Thymus (tissue), 11 donors: ENCODE data around the gene CAPN2. TPM values are rescaled to one million over a fixed set of nuclear protein-coding genes. Genes with fewer than 3 reads are reported as not detected.

Experiments
- DNase-seq, 9 donors: peaks; one replicate each; pipeline ENCODE4 v3.0.0-alpha.2; 2013; ENCODE audit warnings: low spot score in 9 of 9, low read depth in 6 of 9, missing footprints in 1 of 9
- H3K27ac ChIP-seq, 2 donors: one replicate each; pipeline ENCODE4 v1.5.1; 2013; ENCODE audit warnings: control low read depth in 1 of 2, low read depth in 1 of 2, low read length in 1 of 2, mild to moderate bottlenecking in 1 of 2, moderate library complexity in 1 of 2
- H3K27me3 ChIP-seq, 2 donors: one replicate each; pipeline ENCODE4 v1.5.1; 2013; ENCODE audit warnings: low read length in 1 of 2; ENCODE audit not compliant: control insufficient read depth in 2 of 2, insufficient read depth in 1 of 2
- H3K36me3 ChIP-seq, 2 donors: one replicate each; pipeline ENCODE4 v1.5.1; 2013; ENCODE audit warnings: low read length in 1 of 2, mild to moderate bottlenecking in 1 of 2, moderate library complexity in 1 of 2; ENCODE audit not compliant: control insufficient read depth in 2 of 2, insufficient read depth in 2 of 2
- H3K4me1 ChIP-seq, 2 donors: one replicate each; pipeline ENCODE4 v1.5.1; 2013; ENCODE audit warnings: low read length in 2 of 2; ENCODE audit not compliant: control insufficient read depth in 2 of 2, insufficient read depth in 2 of 2
- H3K4me3 ChIP-seq, 2 donors: one replicate each; pipeline ENCODE4 v1.5.1; 2013; ENCODE audit warnings: low read length in 2 of 2, control low read depth in 1 of 2, mild to moderate bottlenecking in 1 of 2
- H3K9me3 ChIP-seq, 2 donors: one replicate each; pipeline ENCODE4 v1.5.1; 2013; ENCODE audit warnings: low read length in 1 of 2, mild to moderate bottlenecking in 1 of 2; ENCODE audit not compliant: control insufficient read depth in 2 of 2, insufficient read depth in 1 of 2
- WGBS: extraction: QIAGEN DNeasy Blood & Tissue Kit; methylation state at CpG from one replicate; pipeline ENCODE4 v1.1.7; 2013; 5-methylcytosine and 5-hydroxymethylcytosine counted together
- polyA plus RNA-seq: library from polyadenylated mRNA; stranded (reverse); fragments of 200-250 nt; gene quantifications from one replicate; pipeline ENCODE4 v1.2.3, GENCODE V29; 2013
- total RNA-seq: library from RNA; stranded (reverse); fragments of 120-200 nt; gene quantifications from one replicate; pipeline ENCODE4 v1.2.4, GENCODE V29; 2013
- donor health status: healthy.

CAPN2 gene
- total and polyA plus RNA-seq, 2 donors, result 30.1 to 60.5 TPM

GRCh38 chr1:223714421-223714724 lies 2.0 kb downstream of the CAPN2 start:
- H3K4me3 ChIP-seq, result no peak overlapping the region
- peaks cover 0 to 4% of the 10 kb centered on the region in 2 donors for H3K36me3 ChIP-seq
- H3K27ac ChIP-seq, result no peak overlapping the region
- no peak for DNase-seq
- H3K27me3 ChIP-seq, result peaks cover 3 to 56% of the 10 kb centered on the region in 2 donors
- peaks cover 5 to 37% of the 10 kb centered on the region in 2 donors for H3K4me1 ChIP-seq
- 71% methylated on average over 2 of the region's 2 CpGs for WGBS
- no peaks in the 10 kb centered on the region for H3K9me3 ChIP-seq

DNA sequence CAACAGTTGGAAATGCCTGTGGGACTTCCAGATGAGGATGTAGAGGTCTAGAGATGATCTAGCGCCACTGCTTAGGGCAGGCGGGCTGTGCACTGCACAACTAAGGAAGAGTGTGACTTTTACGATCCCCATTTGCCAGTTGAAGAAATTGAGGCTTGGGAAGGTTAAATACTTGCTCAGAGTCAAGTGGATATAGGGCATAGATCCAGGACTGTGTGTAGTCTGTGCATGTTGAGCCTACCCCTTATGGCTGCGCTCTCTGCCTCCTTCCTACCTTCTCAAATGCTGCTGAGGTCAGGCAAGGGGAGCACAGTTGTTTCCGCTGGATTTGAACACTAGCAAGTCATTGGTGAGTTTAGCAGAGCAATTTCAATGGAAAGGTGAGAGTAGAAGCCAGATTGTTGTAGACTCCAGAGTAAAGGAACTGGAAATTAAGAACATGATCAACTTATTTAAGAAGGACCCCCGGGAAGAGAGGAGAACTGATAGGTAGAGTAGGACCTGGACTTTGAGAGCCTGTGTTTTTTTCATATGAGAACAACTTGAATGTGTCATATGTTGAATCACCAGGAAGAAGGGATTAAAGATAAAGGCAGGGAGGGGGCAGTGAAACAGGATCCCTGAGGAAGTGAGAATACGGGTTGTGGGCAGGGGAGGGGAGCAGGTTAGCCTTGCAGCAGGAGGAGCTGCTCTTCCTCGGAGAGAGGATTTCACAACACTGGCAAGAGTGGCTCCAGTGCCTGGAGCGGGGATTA lies 2.7 kb downstream of the CAPN2 start:
- H3K4me1 ChIP-seq, result peaks cover 5 to 37% of the 10 kb centered on the region in 2 donors
- DNase-seq, result no peak

DNA sequence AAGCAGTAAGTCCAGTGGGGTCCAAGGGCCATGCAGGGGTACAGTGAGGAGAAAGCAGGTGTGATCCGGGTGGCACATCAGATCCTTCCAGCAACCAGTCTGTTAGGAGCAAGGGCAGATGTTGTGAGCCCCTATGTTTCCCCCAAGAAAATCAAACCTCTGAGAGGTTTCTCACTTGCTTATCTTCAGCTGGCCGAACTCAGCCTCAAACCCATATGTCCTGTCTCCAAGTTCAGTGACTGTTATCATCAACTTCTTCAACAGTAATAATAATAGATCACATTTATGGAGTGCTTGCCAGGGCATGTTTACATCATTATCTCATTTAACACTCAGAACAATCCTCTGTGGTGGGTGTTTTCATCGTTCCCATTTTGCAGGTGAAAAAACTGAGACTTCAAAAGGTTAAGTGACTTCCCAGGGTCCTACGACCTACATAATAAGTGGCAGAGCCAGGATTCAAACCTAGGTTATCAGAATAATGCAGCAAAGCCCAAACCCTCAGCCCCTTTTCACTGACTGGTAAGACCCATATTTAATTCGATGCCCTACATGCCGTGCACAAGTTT lies 3.3 kb downstream of the CAPN2 start:
- H3K27me3 ChIP-seq, result peaks cover 3 to 50% of the 10 kb centered on the region in 2 donors
- peaks cover 5 to 37% of the 10 kb centered on the region in 2 donors for H3K4me1 ChIP-seq
- H3K36me3 ChIP-seq, result peaks cover 0 to 4% of the 10 kb centered on the region in 2 donors
- WGBS, result 95% methylated on average over 6 of the region's 6 CpGs
- no peak overlapping the region for H3K4me3 ChIP-seq
- no peaks in the 10 kb centered on the region for H3K9me3 ChIP-seq
- no peak overlapping the region for H3K27ac ChIP-seq
- no peak for DNase-seq

More for the DNA sequence above, 2.7 kb downstream of the CAPN2 start:
- 92% methylated on average over 9 of the region's 9 CpGs for WGBS
- Histone ChIP-seq H3K27me3 (peaks cover 3 to 53% of the 10 kb centered on the region in 2 donors), H3K9me3 (no peaks in the 10 kb centered on the region), H3K4me3 (no peak overlapping the region), H3K36me3 (peaks cover 0 to 4% of the 10 kb centered on the region in 2 donors), H3K27ac (no peak overlapping the region)

DNA sequence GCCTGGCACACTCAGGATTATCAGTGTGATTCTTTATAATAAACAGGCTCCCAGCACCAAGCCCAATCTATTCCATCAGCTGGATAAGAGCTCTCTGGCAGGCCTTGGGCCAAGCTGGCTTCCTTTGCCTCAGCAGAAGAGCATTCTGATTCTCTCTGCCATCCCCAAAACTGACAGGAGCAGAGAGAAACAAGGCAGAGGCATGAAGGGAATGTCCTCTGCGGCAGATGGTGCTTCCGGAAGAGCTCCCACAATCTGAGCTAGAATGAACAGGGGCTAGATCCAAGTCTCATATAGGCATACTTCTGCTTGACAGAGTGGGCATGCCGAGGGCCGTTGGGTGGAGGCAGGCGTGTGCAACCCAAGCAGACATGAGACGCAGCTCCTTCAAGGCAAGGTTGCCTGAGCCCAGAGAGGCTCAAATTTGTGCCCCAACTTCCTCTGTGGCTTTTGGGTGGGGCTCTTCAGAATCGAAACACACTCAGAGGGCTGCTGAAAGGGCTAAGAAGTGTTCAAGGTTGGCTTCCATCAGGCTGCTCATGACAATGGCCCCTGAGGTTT lies 4.0 kb downstream of the CAPN2 start:
- Histone ChIP-seq H3K9me3 (no peaks in the 10 kb centered on the region), H3K4me3 (no peak overlapping the region), H3K27me3 (peaks cover 3 to 44% of the 10 kb centered on the region in 2 donors), H3K4me1 (peaks cover 2 to 40% of the 10 kb centered on the region in 2 donors), H3K27ac (peak overlapping the region in 1 of 2 donors; percentile 5), H3K36me3 (peaks cover 0 to 4% of the 10 kb centered on the region in 2 donors)
- DNase-seq, result peak in 3 of 9 donors; percentile 25 to 55 (median 36)
- WGBS, result 27% methylated on average over 7 of the region's 7 CpGs

DNA sequence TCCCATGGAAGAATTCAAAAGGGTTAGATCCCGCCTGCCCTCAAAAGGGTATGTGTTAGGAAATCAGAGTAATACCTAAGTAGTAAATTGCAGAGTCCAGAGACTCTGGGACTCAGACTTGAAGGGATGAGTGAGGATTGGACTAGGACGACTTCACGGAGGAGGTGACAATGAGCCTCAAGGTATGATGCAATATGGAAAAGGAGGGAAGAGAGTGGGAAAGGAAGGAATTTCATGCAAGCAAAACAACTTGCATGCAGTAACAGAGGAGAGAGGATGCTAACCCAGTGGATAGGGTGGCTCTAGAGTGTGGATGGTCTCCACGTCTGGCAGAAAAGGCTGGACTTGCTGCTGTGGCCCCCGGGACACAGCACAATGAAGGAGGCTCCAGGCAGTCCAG lies 4.8 kb downstream of the CAPN2 start:
- peaks cover 0 to 4% of the 10 kb centered on the region in 2 donors for H3K36me3 ChIP-seq
- H3K9me3 ChIP-seq, result no peaks in the 10 kb centered on the region

DNA sequence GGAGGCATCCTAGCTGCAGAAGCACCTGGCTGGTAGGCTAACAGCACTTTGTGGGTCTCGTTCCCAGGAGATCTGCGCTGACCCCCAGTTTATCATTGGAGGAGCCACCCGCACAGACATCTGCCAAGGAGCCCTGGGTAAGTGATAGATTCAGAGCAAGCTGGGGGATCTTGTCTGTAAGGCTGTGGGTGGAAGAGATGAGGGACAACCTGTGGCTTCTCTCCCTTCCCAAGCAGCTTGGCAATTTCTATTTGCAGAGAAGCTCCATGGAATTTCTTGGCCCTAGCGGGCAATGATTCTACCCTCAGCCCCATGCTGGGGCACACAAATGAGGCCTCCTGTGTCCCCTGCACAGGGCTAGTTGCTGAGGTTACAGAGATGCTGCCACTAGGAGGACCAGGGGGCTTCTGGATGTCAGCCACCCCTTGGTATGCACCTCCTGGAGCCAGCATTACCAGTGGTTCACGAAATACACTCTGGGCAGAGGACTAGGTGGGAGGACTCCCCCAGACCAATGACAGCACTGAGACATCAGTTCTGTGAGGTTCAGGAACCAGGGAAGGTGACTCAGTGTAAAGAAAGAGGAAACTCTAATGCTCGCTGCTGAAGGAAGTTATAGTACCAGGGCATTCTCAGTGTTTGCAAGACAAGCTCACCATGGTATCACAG lies 5.5 kb downstream of the CAPN2 start:
- Histone ChIP-seq H3K4me1 (peaks cover 0 to 33% of the 10 kb centered on the region in 2 donors), H3K4me3 (no peak overlapping the region), H3K27me3 (peaks cover 0 to 31% of the 10 kb centered on the region in 2 donors), H3K9me3 (no peaks in the 10 kb centered on the region), H3K27ac (no peak overlapping the region), H3K36me3 (peaks cover 0 to 4% of the 10 kb centered on the region in 2 donors)
- DNase-seq, result no peak
- 92% methylated on average over 6 of the region's 6 CpGs for WGBS

More for the DNA sequence above, 4.8 kb downstream of the CAPN2 start:
- Histone ChIP-seq H3K4me3 (no peak overlapping the region), H3K27me3 (peaks cover 3 to 36% of the 10 kb centered on the region in 2 donors), H3K4me1 (peaks cover under 1 to 36% of the 10 kb centered on the region in 2 donors), H3K27ac (no peak overlapping the region)
- WGBS, result 98% methylated on average over 5 of the region's 5 CpGs
- no peak for DNase-seq

GRCh38 chr1:223718850-223719249 lies 6.5 kb downstream of the CAPN2 start:
- H3K4me3 ChIP-seq, result no peak overlapping the region
- WGBS, result 75% methylated on average over 5 of the region's 5 CpGs
- H3K36me3 ChIP-seq, result peaks cover 0 to 4% of the 10 kb centered on the region in 2 donors
- no peak for DNase-seq
- H3K27me3 ChIP-seq, result peaks cover 0 to 21% of the 10 kb centered on the region in 2 donors
- no peaks in the 10 kb centered on the region for H3K9me3 ChIP-seq
- peaks cover 0 to 33% of the 10 kb centered on the region in 2 donors for H3K4me1 ChIP-seq
- H3K27ac ChIP-seq, result no peak overlapping the region

DNA sequence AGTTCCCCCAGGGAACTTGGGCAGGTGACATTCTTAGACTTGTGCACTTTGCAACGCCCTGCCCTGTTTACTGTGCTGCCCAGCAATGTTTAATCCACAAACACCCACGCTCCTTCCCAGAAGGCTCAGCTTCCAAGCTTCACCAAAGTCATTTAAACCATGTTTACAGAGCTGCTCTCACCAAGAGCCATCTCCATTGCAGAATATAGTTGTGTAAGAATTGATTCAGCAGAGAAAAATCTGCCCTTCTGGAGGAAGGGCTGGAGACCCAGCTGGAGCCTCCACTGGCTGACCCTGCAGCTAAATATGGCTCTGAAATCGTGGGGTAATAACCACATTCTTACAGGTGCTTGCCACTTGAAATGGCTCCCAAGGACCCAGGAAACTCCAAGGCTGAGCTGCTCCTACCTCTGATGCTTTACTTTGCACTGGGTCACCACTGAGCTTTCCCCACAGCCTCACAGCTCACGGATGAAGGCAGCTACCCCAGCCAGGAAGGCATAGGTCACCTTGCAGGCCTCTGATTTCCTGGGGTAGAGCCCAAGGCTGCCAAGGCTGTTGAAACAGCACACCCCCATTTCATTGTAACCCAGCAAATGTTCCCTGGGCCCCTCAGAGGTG lies 8.7 kb downstream of the CAPN2 start:
- 54% methylated on average over 4 of the region's 4 CpGs for WGBS
- no peak for DNase-seq
- Histone ChIP-seq H3K9me3 (no peaks in the 10 kb centered on the region), H3K27ac (no peak overlapping the region), H3K4me3 (no peak overlapping the region), H3K36me3 (peaks cover 0 to 4% of the 10 kb centered on the region in 2 donors), H3K4me1 (peaks cover 0 to 22% of the 10 kb centered on the region in 2 donors), H3K27me3 (peaks cover 0 to 5% of the 10 kb centered on the region in 2 donors)
